Testis (tissue), 3 donors: ENCODE measurements around the gene VSX1. TPM values are rescaled to one million over a fixed set of nuclear protein-coding genes. Genes with fewer than 3 reads are reported as not detected.

Experiments
- DNase-seq: peaks from one replicate; pipeline ENCODE4 v3.0.0-alpha.2; 2019
- H3K27ac ChIP-seq, 2 donors: fragments of 200-600 bp; sonication (generic); one replicate each; pipeline ENCODE4 v1.5.1; 2019
- H3K27me3 ChIP-seq: fragments of 200-600 bp; sonication (generic); one replicate; pipeline ENCODE4 v1.5.1; 2019
- H3K36me3 ChIP-seq: fragments of 200-600 bp; sonication (generic); one replicate; pipeline ENCODE4 v1.5.1; 2017; ENCODE audit warnings: low read depth; ENCODE audit errors: missing control alignments
- H3K4me1 ChIP-seq: fragments of 200-600 bp; sonication (generic); one replicate; pipeline ENCODE4 v1.5.1; 2019
- H3K4me3 ChIP-seq, 2 donors: fragments of 200-600 bp; sonication (generic); one replicate each; pipeline ENCODE4 v1.5.1; 2017 to 2019
- H3K9me3 ChIP-seq: fragments of 200-600 bp; sonication (generic); one replicate; pipeline ENCODE4 v1.5.1; 2017
- CTCF ChIP-seq, 3 experiments: fragments of 450-650 bp in 2 of 3; fragments of 200-600 bp in 1 of 3; sonication (generic) in 1 of 3; IDR thresholded peaks; one replicate each; pipeline ENCODE4 v1.5.1; 2016 to 2019; ENCODE audit warnings: antibody characterized with exemption in 3 of 3, mild to moderate bottlenecking in 2 of 3, moderate library complexity in 1 of 3
- POLR2A ChIP-seq: fragments of 450-650 bp; IDR thresholded peaks from one replicate; pipeline ENCODE4 v1.6.1; 2017; ENCODE audit warnings: antibody characterized with exemption, mild to moderate bottlenecking, moderate library complexity
- WGBS, 2 donors: methylation state at CpG; one replicate each; pipeline ENCODE4 v1.1.5; 2018; 5-methylcytosine and 5-hydroxymethylcytosine counted together
- intact Hi-C: fragments of 100-400 bp; cut with DNase I; formaldehyde crosslinking; loops from one replicate; pipeline ENCODE4 v1.15.1; 2023; ENCODE audit warnings: low total_unique reads
- polyA plus RNA-seq: library from polyadenylated mRNA; stranded (reverse); fragments of 350-450 nt; fragmentation: Illumina TruSeq; extraction: RNeasy Lipid Tissue Mini Kit (QIAGEN cat#74804); gene quantifications from one replicate; pipeline ENCODE4 v1.2.3, GENCODE V29; 2014; ENCODE audit warnings: low read depth, low replicate concordance; ENCODE audit not compliant: insufficient read depth
- total RNA-seq, 2 donors: library from RNA; depleted of rRNA; stranded (reverse); fragments of >200 nt; gene quantifications; one replicate each; pipeline ENCODE4 v1.2.3, GENCODE V29; 2016

VSX1 gene
- total and polyA plus RNA-seq, 3 donors from 2014 or later = 0.16 to 0.38 (median 0.37) TPM

- Histone ChIP-seq H3K4me3 (no peak overlapping the region), H3K36me3 (no peaks in the 10 kb centered on the region), H3K4me1 (peaks cover 11% of the 10 kb centered on the region), H3K9me3 (no peaks in the 10 kb centered on the region), H3K27ac (no peak overlapping the region), H3K27me3 (no peaks in the 10 kb centered on the region)
- WGBS, 2 donors = 1 to 5% methylated on average over 21 to 36 of the region's 36 CpGs
- DNase-seq = no peak
- TF ChIP-seq POLR2A (no peak), CTCF (IDR thresholded peaks at IDR 0.05) (no peak)
- intact Hi-C loops = no loop called here
Measured at GRCh38 chr20:25084626-25085187, 2.8 kb upstream of the VSX1 start.

GRCh38 chr20:25083773-25084625 lies 2.1 kb upstream of the VSX1 start:
- Histone ChIP-seq H3K4me3 (peak overlapping the region in 1 of 2 donors; percentile 21), H3K36me3 (no peaks in the 10 kb centered on the region), H3K27ac (no peak overlapping the region), H3K27me3 (no peaks in the 10 kb centered on the region), H3K9me3 (no peaks in the 10 kb centered on the region), H3K4me1 (peaks cover 11% of the 10 kb centered on the region)
- no peak for DNase-seq
- WGBS, 2 donors = 2 to 4% methylated on average over 9 to 46 of the region's 54 CpGs
- TF ChIP-seq POLR2A = no peak
- no peak for TF ChIP-seq CTCF (IDR thresholded peaks at IDR 0.05)
- intact Hi-C loops = no loop called here

- intact Hi-C loops = no loop called here
- TF ChIP-seq POLR2A (no peak), CTCF (IDR thresholded peaks at IDR 0.05) (no peak)
- H3K36me3 ChIP-seq = no peaks in the 10 kb centered on the region
- no peaks in the 10 kb centered on the region for H3K9me3 ChIP-seq
- H3K4me1 ChIP-seq = peaks cover 11% of the 10 kb centered on the region
- WGBS, 2 donors = 2 to 6% methylated on average over 36 to 44 of the region's 44 CpGs
- no peaks in the 10 kb centered on the region for H3K27me3 ChIP-seq
- H3K27ac ChIP-seq = no peak overlapping the region
- DNase-seq = no peak
- peak overlapping the region in 1 of 2 donors; percentile 21 for H3K4me3 ChIP-seq
Measured at GRCh38 chr20:25083141-25083772, 1.3 kb upstream of the VSX1 start.

- 19 to 25% methylated on average over 9 of the region's 9 CpGs for WGBS, 2 donors
- Histone ChIP-seq H3K4me1 (peaks cover 11% of the 10 kb centered on the region), H3K27me3 (no peaks in the 10 kb centered on the region), H3K4me3 (no peak overlapping the region), H3K9me3 (no peaks in the 10 kb centered on the region), H3K36me3 (no peaks in the 10 kb centered on the region), H3K27ac (no peak overlapping the region)
- intact Hi-C loops = no loop called here
- no peak for DNase-seq
- TF ChIP-seq POLR2A (no peak), CTCF (IDR thresholded peaks at IDR 0.05) (no peak)
Measured at GRCh38 chr20:25082498-25082873, 545 bp upstream of the VSX1 start.
